Astrocyte (in vitro differentiated cells and primary cell): ENCODE data around the gene ARHGAP23. TPM values are rescaled to one million over a fixed set of nuclear protein-coding genes. Genes with fewer than 3 reads are reported as not detected.

Experiments
- DNase-seq: peaks from one replicate; pipeline ENCODE4 v3.0.0-alpha.2; 2010; ENCODE audit warnings: low read depth
- FAIRE-seq: peaks from 2 replicates; lab custom pipeline; 2011; peaks lifted over from hg19 to GRCh38; lab: Jason Lieb, UNC
- H2AFZ ChIP-seq: 2 replicates; pipeline ENCODE4 v1.6.0; 2012; ENCODE audit warnings: low read depth, low read length, inconsistent platforms
- H3K27ac ChIP-seq: 2 replicates; pipeline ENCODE4 v1.5.1; 2011; ENCODE audit warnings: low read depth, low read length, inconsistent platforms
- H3K27me3 ChIP-seq: 2 replicates; pipeline ENCODE4 v1.6.0; 2011; ENCODE audit warnings: low read length, inconsistent platforms; ENCODE audit not compliant: insufficient read depth
- H3K36me3 ChIP-seq: 2 replicates; pipeline ENCODE4 v1.5.1; 2011; ENCODE audit warnings: low read length, inconsistent platforms; ENCODE audit not compliant: insufficient read depth
- H3K4me1 ChIP-seq: 2 replicates; pipeline ENCODE4 v1.5.1; 2011; ENCODE audit warnings: low read length, inconsistent platforms; ENCODE audit not compliant: insufficient read depth
- H3K4me2 ChIP-seq: 2 replicates; pipeline ENCODE4 v1.6.0; 2012; ENCODE audit warnings: low read length, inconsistent platforms
- H3K4me3 ChIP-seq: 2 replicates; pipeline ENCODE4 v1.5.1; 2011; ENCODE audit warnings: low read depth, mild to moderate bottlenecking, low read length, inconsistent platforms; ENCODE audit not compliant: insufficient read depth
- H3K79me2 ChIP-seq: 2 replicates; pipeline ENCODE4 v1.6.0; 2012; ENCODE audit warnings: mild to moderate bottlenecking, low read length, inconsistent platforms; ENCODE audit not compliant: insufficient read depth
- H3K9ac ChIP-seq: 2 replicates; pipeline ENCODE4 v1.6.0; 2012; ENCODE audit warnings: mild to moderate bottlenecking, low read length, inconsistent platforms
- H3K9me3 ChIP-seq: 2 replicates; pipeline ENCODE4 v1.5.1; 2012; ENCODE audit warnings: low read depth, mild to moderate bottlenecking, low read length, inconsistent platforms; ENCODE audit not compliant: insufficient read depth
- H4K20me1 ChIP-seq: 2 replicates; pipeline ENCODE4 v1.6.0; 2012; ENCODE audit warnings: low read length, inconsistent platforms; ENCODE audit not compliant: insufficient read depth
- H3K27ac Mint-ChIP-seq: one replicate; pipeline ENCODE4 v1.8.0; 2021; ENCODE audit warnings: mild to moderate bottlenecking, mixed read lengths; ENCODE audit not compliant: unreplicated experiment
- H3K27me3 Mint-ChIP-seq: one replicate; pipeline ENCODE4 v1.8.0; 2021; ENCODE audit warnings: low read depth, mixed read lengths; ENCODE audit not compliant: unreplicated experiment
- H3K36me3 Mint-ChIP-seq: one replicate; pipeline ENCODE4 v1.8.0; 2021; ENCODE audit warnings: low read depth, mixed read lengths; ENCODE audit not compliant: unreplicated experiment
- H3K4me1 Mint-ChIP-seq: one replicate; pipeline ENCODE4 v1.8.0; 2021; ENCODE audit warnings: low read depth, mixed read lengths; ENCODE audit not compliant: unreplicated experiment
- H3K4me3 Mint-ChIP-seq: one replicate; pipeline ENCODE4 v1.8.0; 2021; ENCODE audit warnings: mild to moderate bottlenecking, moderate library complexity, mixed read lengths; ENCODE audit not compliant: unreplicated experiment
- H3K9me3 Mint-ChIP-seq: one replicate; pipeline ENCODE4 v1.8.0; 2021; ENCODE audit warnings: mild to moderate bottlenecking, mixed read lengths; ENCODE audit not compliant: unreplicated experiment
- CTCF ChIP-seq: IDR thresholded peaks from 2 replicates; pipeline ENCODE4 v1.5.1; 2011; ENCODE audit warnings: low read depth, mild to moderate bottlenecking, inconsistent platforms, low read length, moderate library complexity; ENCODE audit not compliant: insufficient read depth
- EZH2 ChIP-seq: IDR thresholded peaks from 2 replicates; pipeline ENCODE4 v1.6.1; 2012; ENCODE audit warnings: mild to moderate bottlenecking, low read length, inconsistent platforms; ENCODE audit not compliant: insufficient read depth
- total RNA-seq: library from RNA; stranded (reverse); gene quantifications from 2 replicates; pipeline ENCODE4 v1.2.1, GENCODE V29; 2021

Gene ARHGAP23
- total RNA-seq, 1 donor from 2014 or later, result 118 TPM

GRCh38 chr17:38451840-38452529 is 23.7 kb downstream of the ARHGAP23 start:
- DNase-seq (peak; percentile 89), FAIRE-seq (no peak)
- Mint-ChIP-seq H3K27me3 (no peaks in the 10 kb centered on the region), H3K9me3 (no peaks in the 10 kb centered on the region), H3K27ac (peak overlapping the region; percentile 97), H3K4me3 (peak overlapping the region; percentile 88), H3K4me1 (peaks cover 65% of the 10 kb centered on the region), H3K36me3 (peaks cover 4% of the 10 kb centered on the region)
- no peak overlapping the region for H2AFZ ChIP-seq
- no peaks in the 10 kb centered on the region for H3K36me3 ChIP-seq
- peaks cover 88% of the 10 kb centered on the region for H3K4me1 ChIP-seq
- H3K27ac ChIP-seq, result peak overlapping the region; percentile 88
- no peak for TF ChIP-seq EZH2
- TF ChIP-seq CTCF, result no peak
- peaks cover 72% of the 10 kb centered on the region for H3K79me2 ChIP-seq
- peak overlapping the region; percentile 94 for H3K4me2 ChIP-seq
- peak overlapping the region; percentile 56 for H3K4me3 ChIP-seq
- no peaks in the 10 kb centered on the region for H3K27me3 ChIP-seq
- H3K9me3 ChIP-seq, result no peaks in the 10 kb centered on the region
- H3K9ac ChIP-seq, result peak overlapping the region; percentile 77
- H4K20me1 ChIP-seq, result peaks cover 33% of the 10 kb centered on the region

- no peaks in the 10 kb centered on the region for H3K9me3 Mint-ChIP-seq
- H3K27ac Mint-ChIP-seq, result peak overlapping the region; percentile 97
- H3K79me2 ChIP-seq, result peaks cover 76% of the 10 kb centered on the region
- H3K9me3 ChIP-seq, result no peaks in the 10 kb centered on the region
- H2AFZ ChIP-seq, result no peak overlapping the region
- H3K36me3 ChIP-seq, result no peaks in the 10 kb centered on the region
- no peak for TF ChIP-seq EZH2
- TF ChIP-seq CTCF, result no peak
- no peak for FAIRE-seq
- peak overlapping the region; percentile 88 for H3K4me3 Mint-ChIP-seq
- H3K4me1 ChIP-seq, result peaks cover 85% of the 10 kb centered on the region
- H3K4me1 Mint-ChIP-seq, result peaks cover 69% of the 10 kb centered on the region
- H3K27me3 Mint-ChIP-seq, result no peaks in the 10 kb centered on the region
- peaks cover 37% of the 10 kb centered on the region for H4K20me1 ChIP-seq
- peaks cover 4% of the 10 kb centered on the region for H3K36me3 Mint-ChIP-seq
- H3K9ac ChIP-seq, result peak overlapping the region; percentile 77
- H3K4me3 ChIP-seq, result no peak overlapping the region
- DNase-seq, result no peak
- no peaks in the 10 kb centered on the region for H3K27me3 ChIP-seq
- peak overlapping the region; percentile 94 for H3K4me2 ChIP-seq
- H3K27ac ChIP-seq, result peak overlapping the region; percentile 88
Observed at GRCh38 chr17:38452719-38453118, 24.5 kb downstream of the ARHGAP23 start.

GRCh38 chr17:38453951-38454421 is 25.7 kb downstream of the ARHGAP23 start:
- peak overlapping the region; percentile 69 for H3K27ac Mint-ChIP-seq
- peak overlapping the region; percentile 75 for H3K27ac ChIP-seq
- H3K27me3 ChIP-seq, result no peaks in the 10 kb centered on the region
- DNase-seq, result peak; percentile 37
- H3K9ac ChIP-seq, result peak overlapping the region; percentile 77
- no peaks in the 10 kb centered on the region for H3K9me3 Mint-ChIP-seq
- FAIRE-seq, result no peak
- H3K4me3 ChIP-seq, result peak overlapping the region; percentile 74
- H3K4me1 ChIP-seq, result peaks cover 72% of the 10 kb centered on the region
- peaks cover 4% of the 10 kb centered on the region for H3K36me3 Mint-ChIP-seq
- H3K9me3 ChIP-seq, result no peaks in the 10 kb centered on the region
- TF ChIP-seq CTCF (no peak), EZH2 (no peak)
- H4K20me1 ChIP-seq, result peaks cover 49% of the 10 kb centered on the region
- peaks cover 63% of the 10 kb centered on the region for H3K4me1 Mint-ChIP-seq
- no peak overlapping the region for H2AFZ ChIP-seq
- peak overlapping the region; percentile 94 for H3K4me2 ChIP-seq
- H3K79me2 ChIP-seq, result peaks cover 75% of the 10 kb centered on the region
- no peaks in the 10 kb centered on the region for H3K27me3 Mint-ChIP-seq
- H3K4me3 Mint-ChIP-seq, result peak overlapping the region; percentile 90
- peaks cover under 1% of the 10 kb centered on the region for H3K36me3 ChIP-seq
